Thyroid gland (tissue), 4 donors: ENCODE results near the gene FOXP1. TPM values are rescaled to one million over a fixed set of nuclear protein-coding genes. Genes with fewer than 3 reads are reported as not detected.
A peak's percentile ranks its signal among the peaks of the same experiment; 100 is the strongest.

Experiments
- DNase-seq, 2 donors: peaks; one replicate each; pipeline ENCODE4 v3.0.0-alpha.2; 2019
- H3K27ac ChIP-seq, 3 donors: fragments of 200-600 bp; sonication (generic); 1 replicate in 2 of 3; 2 replicates in 1 of 3; pipeline ENCODE4 v1.5.1; 2016 to 2019; ENCODE audit warnings: mild to moderate bottlenecking in 1 of 3, moderate library complexity in 1 of 3
- H3K27me3 ChIP-seq: fragments of 200-600 bp; sonication (generic); one replicate; pipeline ENCODE4 v1.5.1; 2019
- H3K36me3 ChIP-seq, 2 donors: fragments of 200-600 bp; sonication (generic); one replicate each; pipeline ENCODE4 v1.5.1; 2016 to 2019
- H3K4me1 ChIP-seq, 2 donors: fragments of 200-600 bp; sonication (generic); one replicate each; pipeline ENCODE4 v1.5.1; 2017 to 2019
- H3K4me3 ChIP-seq, 3 donors: fragments of 200-600 bp; sonication (generic); replicated peaks in 1 of 3; 1 replicate in 2 of 3; 2 replicates in 1 of 3; pipeline ENCODE4 v1.5.1; 2016; ENCODE audit warnings: mild to moderate bottlenecking in 1 of 3
- H3K9me3 ChIP-seq: fragments of 200-600 bp; sonication (generic); one replicate; pipeline ENCODE4 v1.5.1; 2017
- CTCF ChIP-seq, 6 experiments: fragments of 200-600 bp in 3 of 6; fragments of 450-650 bp in 3 of 6; sonication (generic) in 3 of 6; IDR thresholded peaks; one replicate each; pipeline ENCODE4 v1.5.1; 2016 to 2019; ENCODE audit warnings: antibody characterized with exemption in 6 of 6, mild to moderate bottlenecking in 2 of 6, inconsistent platforms in 1 of 6, moderate library complexity in 1 of 6
- POLR2A ChIP-seq, 2 donors: fragments of 450-650 bp; IDR thresholded peaks; one replicate each; pipeline ENCODE4 v1.6.1; 2017; ENCODE audit warnings: antibody characterized with exemption in 2 of 2, mild to moderate bottlenecking in 2 of 2, moderate library complexity in 1 of 2
- WGBS, 2 donors: methylation state at CpG; one replicate each; pipeline ENCODE4 v1.1.5; 2017; 5-methylcytosine and 5-hydroxymethylcytosine counted together
- intact Hi-C: fragments of 100-400 bp; cut with DNase I; formaldehyde crosslinking; loops from one replicate; pipeline ENCODE4 v1.15.1; 2023
- total RNA-seq, 4 donors: library from RNA; depleted of rRNA; stranded (reverse); fragments of >200 nt; gene quantifications; one replicate each; pipeline ENCODE4 v1.2.3, GENCODE V29; 2016

Gene FOXP1
- total RNA-seq, 4 donors from 2014 or later, result 111 to 187 (median 141) TPM

- TF ChIP-seq CTCF (IDR thresholded peaks at IDR 0.05), result no peak
- TF ChIP-seq POLR2A (IDR thresholded peaks at IDR 0.05), result no peak
- DNase-seq, result no peak
- WGBS, 2 donors, result 64 to 66% methylated on average over 3 of the region's 3 CpGs
- H3K4me3 ChIP-seq, result no peak overlapping the region
- no peaks in the 10 kb centered on the region for H3K27me3 ChIP-seq
- peaks cover 0 to 20% of the 10 kb centered on the region in 2 donors for H3K36me3 ChIP-seq
- H3K4me1 ChIP-seq, result peaks cover 6 to 31% of the 10 kb centered on the region in 2 donors
- peak overlapping the region in 1 of 3 donors; percentile 3 for H3K27ac ChIP-seq
- no peaks in the 10 kb centered on the region for H3K9me3 ChIP-seq
- intact Hi-C loops, result no loop called here
Observed at GRCh38 chr3:71046791-71047190, 536.7 kb downstream of the FOXP1 start.

- TF ChIP-seq CTCF (IDR thresholded peaks at IDR 0.05) (no peak), POLR2A (IDR thresholded peaks at IDR 0.05) (no peak)
- peaks cover 6 to 25% of the 10 kb centered on the region in 2 donors for H3K4me1 ChIP-seq
- H3K36me3 ChIP-seq, result peaks cover 4 to 19% of the 10 kb centered on the region in 2 donors
- DNase-seq, result no peak
- H3K27ac ChIP-seq, result peak overlapping the region in 1 of 3 donors; percentile 23
- no peaks in the 10 kb centered on the region for H3K9me3 ChIP-seq
- H3K4me3 ChIP-seq, result no peak overlapping the region
- intact Hi-C loops, result no loop called here
- no peaks in the 10 kb centered on the region for H3K27me3 ChIP-seq
- whole genome bisulfite sequencing, 2 donors, result 81 to 95% methylated on average over 1 of the region's 1 CpG
Observed at GRCh38 chr3:71045917-71046282, 537.6 kb downstream of the FOXP1 start.

- H3K36me3 ChIP-seq, result peaks cover 9 to 24% of the 10 kb centered on the region in 2 donors
- no peaks in the 10 kb centered on the region for H3K9me3 ChIP-seq
- TF ChIP-seq POLR2A (IDR thresholded peaks at IDR 0.05) (no peak), CTCF (IDR thresholded peaks at IDR 0.05) (no peak)
- peaks cover 6 to 21% of the 10 kb centered on the region in 2 donors for H3K4me1 ChIP-seq
- no peak overlapping the region for H3K4me3 ChIP-seq
- 92 to 94% methylated on average over 5 of the region's 5 CpGs for WGBS, 2 donors
- intact Hi-C loops, result no loop called here
- H3K27ac ChIP-seq, result peak overlapping the region in 1 of 3 donors; percentile 36
- H3K27me3 ChIP-seq, result no peaks in the 10 kb centered on the region
- no peak for DNase-seq
Observed at GRCh38 chr3:71045212-71045916, 538.2 kb downstream of the FOXP1 start.

- WGBS, 2 donors, result 90 to 93% methylated on average over 9 of the region's 9 CpGs
- H3K27me3 ChIP-seq, result no peaks in the 10 kb centered on the region
- H3K4me3 ChIP-seq, result no peak overlapping the region
- no peak for DNase-seq
- H3K9me3 ChIP-seq, result no peaks in the 10 kb centered on the region
- intact Hi-C loops, result no loop called here
- peaks cover 6 to 14% of the 10 kb centered on the region in 2 donors for H3K4me1 ChIP-seq
- H3K36me3 ChIP-seq, result peaks cover 12 to 30% of the 10 kb centered on the region in 2 donors
- no peak overlapping the region for H3K27ac ChIP-seq
- TF ChIP-seq CTCF (IDR thresholded peaks at IDR 0.05) (no peak), POLR2A (IDR thresholded peaks at IDR 0.05) (no peak)
Observed at GRCh38 chr3:71042759-71043158, 540.8 kb downstream of the FOXP1 start.

GRCh38 chr3:71041371-71041770 is 542.2 kb downstream of the FOXP1 start:
- no peaks in the 10 kb centered on the region for H3K27me3 ChIP-seq
- no peak for DNase-seq
- WGBS, 2 donors, result 89 to 91% methylated on average over 7 of the region's 7 CpGs
- intact Hi-C loops, result no loop called here
- H3K4me1 ChIP-seq, result peaks cover 6 to 14% of the 10 kb centered on the region in 2 donors
- no peak overlapping the region for H3K27ac ChIP-seq
- H3K4me3 ChIP-seq, result no peak overlapping the region
- H3K9me3 ChIP-seq, result no peaks in the 10 kb centered on the region
- peaks cover 12 to 25% of the 10 kb centered on the region in 2 donors for H3K36me3 ChIP-seq
- TF ChIP-seq POLR2A (IDR thresholded peaks at IDR 0.05) (no peak), CTCF (IDR thresholded peaks at IDR 0.05) (no peak)
